ENCODE results near the gene WDR18. TPM values are rescaled to one million over a fixed set of nuclear protein-coding genes. Genes with fewer than 3 reads are reported as not detected.

The WDR18 gene
- total and polyA plus RNA-seq, 2 experiments from 2014 or later = 155 to 157 TPM

DNA sequence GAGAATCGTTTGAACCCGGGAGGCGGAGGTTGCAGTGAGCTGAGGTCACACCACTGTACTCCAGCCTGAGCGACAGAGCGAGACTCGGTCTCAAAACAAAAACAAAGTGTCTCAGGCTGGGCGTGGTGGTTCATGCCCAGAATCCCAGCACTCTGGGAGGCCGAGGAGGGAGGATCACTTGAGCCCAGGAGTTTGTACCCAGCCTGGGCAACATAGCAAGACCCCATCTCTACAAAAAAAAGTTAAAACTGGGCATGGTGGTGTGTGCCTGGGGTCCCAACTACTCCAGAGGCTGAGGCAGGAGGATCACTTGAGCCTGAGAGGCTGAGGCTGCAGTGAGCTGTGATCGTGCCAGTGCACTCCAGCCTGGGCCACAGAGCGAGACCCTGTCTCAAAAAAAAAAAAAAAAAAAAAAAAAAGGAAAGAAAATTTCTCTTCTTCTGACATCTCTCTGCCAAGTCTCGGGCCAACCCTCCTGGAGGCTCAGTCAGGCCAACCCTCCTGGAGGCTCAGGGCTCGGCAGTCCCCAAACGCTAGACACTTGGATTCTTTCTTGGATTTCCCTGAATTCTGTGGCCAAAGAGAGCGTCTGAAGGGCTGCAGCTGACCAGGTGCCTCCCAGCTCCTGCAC lies 32.0 kb upstream of the WDR18 start:
- Histone ChIP-seq H3K27me3 (ENCODE audit: insufficient read depth) (no peaks in the 10 kb centered on the region), H3F3A (replicated peaks; ENCODE audit: low read depth) (peaks cover 13% of the 10 kb centered on the region; the same call in 1 of the 2 replicates), H3K79me2 (replicated peaks; ENCODE audit: insufficient read depth) (peaks cover 41% of the 10 kb centered on the region), H4K20me1 (replicated peaks; ENCODE audit: insufficient read depth) (no peaks in the 10 kb centered on the region; the same call in 1 of the 2 replicates), H3K27ac (ENCODE audit: low read depth) (peak overlapping the region; percentile 79), H3K4me1 (ENCODE audit: insufficient read depth) (peaks cover 34% of the 10 kb centered on the region), H3K9me2 (ENCODE audit: insufficient read depth) (no peaks in the 10 kb centered on the region), H3K36me3 (ENCODE audit: insufficient read depth) (no peaks in the 10 kb centered on the region), H3K4me3 (0 out of 2 replicates have a peak overlapping the region, but pooled peaks have one; percentile 47), H3K4me2 (peak overlapping the region; percentile 82), H2AFZ (no peak overlapping the region)
- Mint-ChIP-seq H3K36me3 (ENCODE audit: low read depth) (peaks cover 2% of the 10 kb centered on the region; the same call in 1 of the 3 replicates), H3K9me3 (no peaks in the 10 kb centered on the region), H3K27me3 (ENCODE audit: insufficient read depth, low read depth, poor library complexity) (peaks cover 16% of the 10 kb centered on the region), H3K4me1 (peaks cover 18% of the 10 kb centered on the region; the same call in 2 of the 3 replicates), H3K4me3 (0 out of 3 replicates have a peak overlapping the region, but pooled peaks have one; percentile 23), H3K27ac (peak overlapping the region; percentile 56; the same call in 1 of the 2 replicates)
- ATAC-seq = no peak
- no peak for DNase-seq (ENCODE audit: low spot score)
- TF ChIP-seq ETS1 (IDR thresholded peaks at IDR 0.05) (no peak), EZH2 (IDR thresholded peaks at IDR 0.05; ENCODE audit: low read depth, unreplicated experiment) (no peak), JUNB (IDR thresholded peaks at IDR 0.05; ENCODE audit: unreplicated experiment) (no peak), STAT1 (IDR thresholded peaks at IDR 0.05; ENCODE audit: unreplicated experiment) (no peak), ZNF462 (CRISPR knock-in tag; IDR thresholded peaks at IDR 0.05) (no peak), EZH2phosphoT487 (IDR thresholded peaks at IDR 0.05; ENCODE audit: unreplicated experiment) (no peak), ZNF331 (CRISPR knock-in tag; IDR thresholded peaks at IDR 0.05; ENCODE audit: low read depth) (no peak), POLR2AphosphoS5 (IDR thresholded peaks at IDR 0.05; ENCODE audit: low read depth) (no peak), ZNF114 (CRISPR knock-in tag; IDR thresholded peaks at IDR 0.05) (no peak), NANOG (IDR thresholded peaks at IDR 0.05; ENCODE audit: borderline replicate concordance) (no peak), CTCF (conservative IDR thresholded peaks at IDR 0.05; ENCODE audit: low read depth in 2 of 2) (no peak), CREB1 (CRISPR knock-in tag; IDR thresholded peaks at IDR 0.05; ENCODE audit: low read depth) (no peak)
- TF ChIP-seq, protein P1, sequence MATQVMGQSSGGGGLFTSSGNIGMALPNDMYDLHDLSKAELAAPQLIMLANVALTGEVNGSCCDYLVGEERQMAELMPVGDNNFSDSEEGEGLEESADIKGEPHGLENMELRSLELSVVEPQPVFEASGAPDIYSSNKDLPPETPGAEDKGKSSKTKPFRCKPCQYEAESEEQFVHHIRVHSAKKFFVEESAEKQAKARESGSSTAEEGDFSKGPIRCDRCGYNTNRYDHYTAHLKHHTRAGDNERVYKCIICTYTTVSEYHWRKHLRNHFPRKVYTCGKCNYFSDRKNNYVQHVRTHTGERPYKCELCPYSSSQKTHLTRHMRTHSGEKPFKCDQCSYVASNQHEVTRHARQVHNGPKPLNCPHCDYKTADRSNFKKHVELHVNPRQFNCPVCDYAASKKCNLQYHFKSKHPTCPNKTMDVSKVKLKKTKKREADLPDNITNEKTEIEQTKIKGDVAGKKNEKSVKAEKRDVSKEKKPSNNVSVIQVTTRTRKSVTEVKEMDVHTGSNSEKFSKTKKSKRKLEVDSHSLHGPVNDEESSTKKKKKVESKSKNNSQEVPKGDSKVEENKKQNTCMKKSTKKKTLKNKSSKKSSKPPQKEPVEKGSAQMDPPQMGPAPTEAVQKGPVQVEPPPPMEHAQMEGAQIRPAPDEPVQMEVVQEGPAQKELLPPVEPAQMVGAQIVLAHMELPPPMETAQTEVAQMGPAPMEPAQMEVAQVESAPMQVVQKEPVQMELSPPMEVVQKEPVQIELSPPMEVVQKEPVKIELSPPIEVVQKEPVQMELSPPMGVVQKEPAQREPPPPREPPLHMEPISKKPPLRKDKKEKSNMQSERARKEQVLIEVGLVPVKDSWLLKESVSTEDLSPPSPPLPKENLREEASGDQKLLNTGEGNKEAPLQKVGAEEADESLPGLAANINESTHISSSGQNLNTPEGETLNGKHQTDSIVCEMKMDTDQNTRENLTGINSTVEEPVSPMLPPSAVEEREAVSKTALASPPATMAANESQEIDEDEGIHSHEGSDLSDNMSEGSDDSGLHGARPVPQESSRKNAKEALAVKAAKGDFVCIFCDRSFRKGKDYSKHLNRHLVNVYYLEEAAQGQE (IDR thresholded peaks at IDR 0.05; ENCODE audit: unreplicated experiment) = no peak
